Activated naive CD8-positive, alpha-beta T cell (primary cell): ENCODE data around the gene GNB4.

Experiments
- H3K27ac Mint-ChIP-seq: one replicate; pipeline ENCODE4 v1.8.0; 2021; ENCODE audit warnings: mixed read lengths
- H3K27me3 Mint-ChIP-seq: one replicate; pipeline ENCODE4 v1.8.0; 2021; ENCODE audit warnings: mixed read lengths
- H3K36me3 Mint-ChIP-seq: one replicate; pipeline ENCODE4 v1.8.0; 2021; ENCODE audit warnings: mixed read lengths
- H3K4me1 Mint-ChIP-seq: one replicate; pipeline ENCODE4 v1.8.0; 2021; ENCODE audit warnings: low read depth, mixed read lengths
- H3K4me3 Mint-ChIP-seq: one replicate; pipeline ENCODE4 v1.8.0; 2021; ENCODE audit warnings: mild to moderate bottlenecking, mixed read lengths
- H3K9me3 Mint-ChIP-seq: one replicate; pipeline ENCODE4 v1.8.0; 2021; ENCODE audit warnings: low read depth, mixed read lengths

Gene GNB4

GRCh38 chr3:179416681-179417080 is 34.6 kb downstream of the GNB4 start:
- Mint-ChIP-seq H3K27me3 (no peaks in the 10 kb centered on the region), H3K36me3 (peaks cover 2% of the 10 kb centered on the region), H3K4me1 (no peaks in the 10 kb centered on the region), H3K4me3 (no peak overlapping the region), H3K27ac (no peak overlapping the region), H3K9me3 (no peaks in the 10 kb centered on the region)

- H3K36me3 Mint-ChIP-seq, result peaks cover 2% of the 10 kb centered on the region
- no peaks in the 10 kb centered on the region for H3K27me3 Mint-ChIP-seq
- H3K27ac Mint-ChIP-seq, result no peak overlapping the region
- H3K4me3 Mint-ChIP-seq, result no peak overlapping the region
- no peaks in the 10 kb centered on the region for H3K4me1 Mint-ChIP-seq
- H3K9me3 Mint-ChIP-seq, result no peaks in the 10 kb centered on the region
Measured at GRCh38 chr3:179415377-179415776, 35.9 kb downstream of the GNB4 start.

GRCh38 chr3:179414804-179415203 is 36.5 kb downstream of the GNB4 start:
- H3K27me3 Mint-ChIP-seq, result no peaks in the 10 kb centered on the region
- no peaks in the 10 kb centered on the region for H3K4me1 Mint-ChIP-seq
- no peaks in the 10 kb centered on the region for H3K9me3 Mint-ChIP-seq
- H3K4me3 Mint-ChIP-seq, result no peak overlapping the region
- no peak overlapping the region for H3K27ac Mint-ChIP-seq
- H3K36me3 Mint-ChIP-seq, result peaks cover 2% of the 10 kb centered on the region

GRCh38 chr3:179410999-179411398 is 40.3 kb downstream of the GNB4 start:
- H3K9me3 Mint-ChIP-seq, result no peaks in the 10 kb centered on the region
- H3K4me1 Mint-ChIP-seq, result no peaks in the 10 kb centered on the region
- no peaks in the 10 kb centered on the region for H3K36me3 Mint-ChIP-seq
- H3K4me3 Mint-ChIP-seq, result no peak overlapping the region
- no peaks in the 10 kb centered on the region for H3K27me3 Mint-ChIP-seq
- H3K27ac Mint-ChIP-seq, result no peak overlapping the region

- Mint-ChIP-seq H3K9me3 (no peaks in the 10 kb centered on the region), H3K36me3 (no peaks in the 10 kb centered on the region), H3K4me1 (no peaks in the 10 kb centered on the region), H3K4me3 (no peak overlapping the region), H3K27ac (no peak overlapping the region), H3K27me3 (no peaks in the 10 kb centered on the region)
Measured at GRCh38 chr3:179410331-179410730, 40.9 kb downstream of the GNB4 start.

- no peaks in the 10 kb centered on the region for H3K4me1 Mint-ChIP-seq
- H3K36me3 Mint-ChIP-seq, result peaks cover 3% of the 10 kb centered on the region
- H3K4me3 Mint-ChIP-seq, result no peak overlapping the region
Measured at GRCh38 chr3:179404307-179404706, 47.0 kb downstream of the GNB4 start.

GRCh38 chr3:179402963-179403362 is 48.3 kb downstream of the GNB4 start:
- Mint-ChIP-seq H3K4me3 (no peak overlapping the region), H3K36me3 (peaks cover 3% of the 10 kb centered on the region), H3K27ac (no peak overlapping the region), H3K27me3 (no peaks in the 10 kb centered on the region), H3K4me1 (no peaks in the 10 kb centered on the region), H3K9me3 (no peaks in the 10 kb centered on the region)

More at GRCh38 chr3:179404307-179404706, 47.0 kb downstream of the GNB4 start:
- Mint-ChIP-seq H3K27ac (no peak overlapping the region), H3K9me3 (no peaks in the 10 kb centered on the region), H3K27me3 (no peaks in the 10 kb centered on the region)

- no peaks in the 10 kb centered on the region for H3K27me3 Mint-ChIP-seq
- no peaks in the 10 kb centered on the region for H3K4me1 Mint-ChIP-seq
- H3K36me3 Mint-ChIP-seq, result peaks cover 9% of the 10 kb centered on the region
- no peak overlapping the region for H3K27ac Mint-ChIP-seq
- no peak overlapping the region for H3K4me3 Mint-ChIP-seq
- no peaks in the 10 kb centered on the region for H3K9me3 Mint-ChIP-seq
Measured at GRCh38 chr3:179401561-179401960, 49.7 kb downstream of the GNB4 start.

GRCh38 chr3:179398574-179399231 is 52.6 kb downstream of the GNB4 start:
- Mint-ChIP-seq H3K4me1 (no peaks in the 10 kb centered on the region), H3K9me3 (no peaks in the 10 kb centered on the region), H3K4me3 (no peak overlapping the region), H3K36me3 (peaks cover 6% of the 10 kb centered on the region), H3K27ac (no peak overlapping the region), H3K27me3 (no peaks in the 10 kb centered on the region)

- Mint-ChIP-seq H3K4me1 (no peaks in the 10 kb centered on the region), H3K9me3 (no peaks in the 10 kb centered on the region), H3K36me3 (peaks cover 19% of the 10 kb centered on the region), H3K27ac (no peak overlapping the region), H3K4me3 (no peak overlapping the region), H3K27me3 (no peaks in the 10 kb centered on the region)
Measured at GRCh38 chr3:179391906-179392305, 59.4 kb downstream of the GNB4 start.

- H3K4me1 Mint-ChIP-seq, result no peaks in the 10 kb centered on the region
- H3K9me3 Mint-ChIP-seq, result no peaks in the 10 kb centered on the region
- H3K4me3 Mint-ChIP-seq, result no peak overlapping the region
- H3K27me3 Mint-ChIP-seq, result no peaks in the 10 kb centered on the region
- H3K27ac Mint-ChIP-seq, result no peak overlapping the region
- H3K36me3 Mint-ChIP-seq, result peaks cover 14% of the 10 kb centered on the region
Measured at GRCh38 chr3:179376474-179376873, 74.8 kb downstream of the GNB4 start.

- H3K27me3 Mint-ChIP-seq, result no peaks in the 10 kb centered on the region
Measured at GRCh38 chr3:179375091-179375999, 75.9 kb downstream of the GNB4 start.

GRCh38 chr3:179373938-179374337 is 77.3 kb downstream of the GNB4 start:
- H3K9me3 Mint-ChIP-seq, result no peaks in the 10 kb centered on the region
- no peaks in the 10 kb centered on the region for H3K4me1 Mint-ChIP-seq
- H3K4me3 Mint-ChIP-seq, result no peak overlapping the region
- peaks cover 8% of the 10 kb centered on the region for H3K36me3 Mint-ChIP-seq
- no peaks in the 10 kb centered on the region for H3K27me3 Mint-ChIP-seq
- H3K27ac Mint-ChIP-seq, result no peak overlapping the region

More at GRCh38 chr3:179375091-179375999, 75.9 kb downstream of the GNB4 start:
- no peaks in the 10 kb centered on the region for H3K4me1 Mint-ChIP-seq
- no peak overlapping the region for H3K4me3 Mint-ChIP-seq
- peaks cover 15% of the 10 kb centered on the region for H3K36me3 Mint-ChIP-seq
- H3K9me3 Mint-ChIP-seq, result no peaks in the 10 kb centered on the region
- no peak overlapping the region for H3K27ac Mint-ChIP-seq

GRCh38 chr3:179369621-179370020 is 81.6 kb downstream of the GNB4 start:
- Mint-ChIP-seq H3K27me3 (no peaks in the 10 kb centered on the region), H3K27ac (no peak overlapping the region), H3K36me3 (peaks cover 10% of the 10 kb centered on the region), H3K4me3 (no peak overlapping the region), H3K9me3 (no peaks in the 10 kb centered on the region), H3K4me1 (no peaks in the 10 kb centered on the region)

- peaks cover 18% of the 10 kb centered on the region for H3K36me3 Mint-ChIP-seq
- no peak overlapping the region for H3K27ac Mint-ChIP-seq
- no peak overlapping the region for H3K4me3 Mint-ChIP-seq
- H3K9me3 Mint-ChIP-seq, result no peaks in the 10 kb centered on the region
- H3K27me3 Mint-ChIP-seq, result no peaks in the 10 kb centered on the region
- H3K4me1 Mint-ChIP-seq, result no peaks in the 10 kb centered on the region
Measured at GRCh38 chr3:179363332-179363731, 87.9 kb downstream of the GNB4 start.
